H9 (cell line): Measurements from ENCODE around the gene SLC49A4. TPM values are rescaled to one million over a fixed set of nuclear protein-coding genes. Genes with fewer than 3 reads are reported as not detected.

Experiments used
- DNase-seq: peaks from one replicate; pipeline ENCODE4 v3.0.0-alpha.2; 2017
- H2AFZ ChIP-seq: one replicate; pipeline ENCODE4 v1.6.1; 2013; ENCODE audit warnings: mild to moderate bottlenecking, low read length, control low read depth, moderate library complexity
- H2AK5ac ChIP-seq: 2 replicates; pipeline ENCODE4 v1.6.1; 2013; ENCODE audit warnings: low read length, control low read depth, mixed read lengths; ENCODE audit not compliant: insufficient read length
- H2BK120ac ChIP-seq: one replicate; pipeline ENCODE4 v1.6.1; 2013; ENCODE audit warnings: low read depth, mild to moderate bottlenecking, low read length, control low read depth, inconsistent platforms; ENCODE audit not compliant: poor library complexity, severe bottlenecking
- H2BK12ac ChIP-seq: 2 replicates; pipeline ENCODE4 v1.6.1; 2013; ENCODE audit warnings: low read length, control low read depth, mixed read lengths, low read depth; ENCODE audit not compliant: insufficient read length
- H2BK15ac ChIP-seq: 2 replicates; pipeline ENCODE4 v1.6.1; 2013; ENCODE audit warnings: low read depth, low read length, control low read depth
- H2BK20ac ChIP-seq: one replicate; pipeline ENCODE4 v1.6.1; 2013; ENCODE audit warnings: low read depth, mild to moderate bottlenecking, low read length, control low read depth, inconsistent platforms; ENCODE audit not compliant: poor library complexity, severe bottlenecking
- H2BK5ac ChIP-seq: 2 replicates; pipeline ENCODE4 v1.6.1; 2013; ENCODE audit warnings: low read length, control low read depth, mixed read lengths; ENCODE audit not compliant: insufficient read length
- H3K14ac ChIP-seq: 2 replicates; pipeline ENCODE4 v1.6.1; 2013; ENCODE audit warnings: low read length, control low read depth; ENCODE audit not compliant: insufficient read depth
- H3K18ac ChIP-seq: 2 replicates; pipeline ENCODE4 v1.6.1; 2013; ENCODE audit warnings: low read depth, mild to moderate bottlenecking, mixed read lengths, low read length, control low read depth; ENCODE audit not compliant: insufficient read length
- H3K23ac ChIP-seq: 2 replicates; pipeline ENCODE4 v1.6.1; 2013; ENCODE audit warnings: low read length, control low read depth, mixed read lengths, low read depth; ENCODE audit not compliant: insufficient read length
- H3K23me2 ChIP-seq: 2 replicates; pipeline ENCODE4 v1.6.1; 2013; ENCODE audit warnings: low read depth, mild to moderate bottlenecking, mixed read lengths, low read length, control low read depth; ENCODE audit not compliant: insufficient read length, poor library complexity, severe bottlenecking
- H3K27ac ChIP-seq: 2 replicates; pipeline ENCODE4 v1.5.1; 2013; ENCODE audit warnings: low read length, control low read depth, mixed read lengths, low read depth; ENCODE audit not compliant: insufficient read length
- H3K27me3 ChIP-seq: 2 replicates; pipeline ENCODE4 v1.6.1; 2013; ENCODE audit warnings: low read length, control low read depth, inconsistent platforms; ENCODE audit not compliant: insufficient read depth
- H3K4ac ChIP-seq: 2 replicates; pipeline ENCODE4 v1.6.1; 2013; ENCODE audit warnings: low read depth, mild to moderate bottlenecking, control low read depth, inconsistent platforms, low read length, moderate library complexity
- H3K4me1 ChIP-seq: 2 replicates; pipeline ENCODE4 v1.6.1; 2013; ENCODE audit warnings: low read length, control low read depth, inconsistent platforms; ENCODE audit not compliant: insufficient read depth
- H3K4me2 ChIP-seq: 2 replicates; pipeline ENCODE4 v1.6.1; 2013; ENCODE audit warnings: low read length, control low read depth, mixed read lengths; ENCODE audit not compliant: insufficient read length, insufficient read depth
- H3K56ac ChIP-seq: 2 replicates; pipeline ENCODE4 v1.6.1; 2013; ENCODE audit warnings: low read depth, mild to moderate bottlenecking, mixed read lengths, low read length, control low read depth; ENCODE audit not compliant: insufficient read length
- H3K79me1 ChIP-seq: 2 replicates; pipeline ENCODE4 v1.6.1; 2013; ENCODE audit warnings: low read depth, mild to moderate bottlenecking, moderate library complexity, low read length, control low read depth, inconsistent platforms; ENCODE audit not compliant: insufficient read depth, poor library complexity, severe bottlenecking
- H3K79me2 ChIP-seq: 2 replicates; pipeline ENCODE4 v1.6.1; 2013; ENCODE audit warnings: low read length, control low read depth, inconsistent platforms; ENCODE audit not compliant: insufficient read depth
- H3K9ac ChIP-seq: 2 replicates; pipeline ENCODE4 v1.6.1; 2013; ENCODE audit warnings: low read length, control low read depth, mixed read lengths; ENCODE audit not compliant: insufficient read length; ENCODE audit errors: extremely low read depth
- H3K9me3 ChIP-seq: one replicate; pipeline ENCODE4 v1.6.1; 2013; ENCODE audit warnings: low read depth, low read length, inconsistent platforms; ENCODE audit not compliant: control insufficient read depth
- H3T11ph ChIP-seq: one replicate; pipeline ENCODE4 v1.6.1; 2013; ENCODE audit warnings: mild to moderate bottlenecking, low read length, control low read depth, inconsistent platforms
- H4K20me1 ChIP-seq: one replicate; pipeline ENCODE4 v1.6.1; 2013; ENCODE audit not compliant: control insufficient read depth, insufficient read length, insufficient read depth
- H4K5ac ChIP-seq: 2 replicates; pipeline ENCODE4 v1.6.1; 2013; ENCODE audit warnings: low read depth, mild to moderate bottlenecking, mixed read lengths, low read length, control low read depth; ENCODE audit not compliant: insufficient read length
- H4K8ac ChIP-seq: replicated peaks from 2 replicates; pipeline ENCODE4 v1.6.1; 2013; ENCODE audit warnings: low read length, control low read depth, mixed read lengths, low read depth; ENCODE audit not compliant: insufficient read length
- H4K91ac ChIP-seq: 2 replicates; pipeline ENCODE4 v1.6.1; 2013; ENCODE audit warnings: low read depth, mild to moderate bottlenecking, moderate library complexity, mixed read lengths, low read length, control low read depth; ENCODE audit not compliant: insufficient read length
- H3K27ac Mint-ChIP-seq, 3 experiments: 2 replicates in 2 of 3; 3 replicates in 1 of 3; pipeline ENCODE4 v1.8.0; 2020 to 2021; ENCODE audit warnings: mixed read lengths in 3 of 3, mild to moderate bottlenecking in 1 of 3, moderate library complexity in 1 of 3
- H3K27me3 Mint-ChIP-seq: 2 replicates; pipeline ENCODE4 v1.8.0; 2021; ENCODE audit warnings: low read depth, mild to moderate bottlenecking, moderate library complexity, mixed read lengths
- H3K36me3 Mint-ChIP-seq, 3 experiments: 2 replicates in 2 of 3; 3 replicates in 1 of 3; pipeline ENCODE4 v1.8.0; 2020 to 2021; ENCODE audit warnings: low read depth in 3 of 3, mixed read lengths in 3 of 3; ENCODE audit not compliant: insufficient read depth in 1 of 3
- H3K4me1 Mint-ChIP-seq, 2 experiments: 2 replicates each; pipeline ENCODE4 v1.8.0; 2020; ENCODE audit warnings: mixed read lengths in 2 of 2
- H3K4me3 Mint-ChIP-seq, 2 experiments: 2 replicates in 1 of 2; 3 replicates in 1 of 2; pipeline ENCODE4 v1.8.0; 2020 to 2021; ENCODE audit warnings: mild to moderate bottlenecking in 2 of 2, mixed read lengths in 2 of 2, moderate library complexity in 1 of 2
- H3K9me3 Mint-ChIP-seq, 2 experiments: 2 replicates in 1 of 2; 3 replicates in 1 of 2; pipeline ENCODE4 v1.8.0; 2020; ENCODE audit warnings: mild to moderate bottlenecking in 2 of 2, mixed read lengths in 2 of 2, moderate library complexity in 1 of 2
- CTCF ChIP-seq: fragments of 200-600 bp; sonication (generic); conservative IDR thresholded peaks from 3 replicates; pipeline ENCODE4 v1.8.0; 2021; ENCODE audit warnings: antibody characterized with exemption, mild to moderate bottlenecking
- WGBS: extraction: QIAGEN DNeasy Blood & Tissue Kit; methylation state at CpG from one replicate; pipeline ENCODE4 v1.1.7; 2013; ENCODE audit warnings: missing lambda C conversion rate, low lambda C conversion rate, mixed read lengths; ENCODE audit not compliant: insufficient read length; ENCODE audit errors: extremely low coverage; 5-methylcytosine and 5-hydroxymethylcytosine counted together
- total RNA-seq: library from RNA; stranded (reverse); gene quantifications from 2 replicates; pipeline ENCODE4 v1.2.1, GENCODE V29; 2021

SLC49A4 gene
- total RNA-seq, 1 experiment from 2014 or later = 10.7 TPM

GRCh38 chr3:122927726-122928125, 132.9 kb downstream of the SLC49A4 start:
- WGBS = no CpG with 5 or more reads among the region's 10 CpGs
- H2BK5ac ChIP-seq = no peak overlapping the region
- TF ChIP-seq CTCF = no peak
- no peaks in the 10 kb centered on the region for H3K9me3 ChIP-seq
- H3K4me1 ChIP-seq = no peaks in the 10 kb centered on the region
- no peaks in the 10 kb centered on the region for H3K36me3 Mint-ChIP-seq
- H3K27ac ChIP-seq = no peak overlapping the region
- no peaks in the 10 kb centered on the region for H3K9me3 Mint-ChIP-seq
- H2BK20ac ChIP-seq = no peak overlapping the region
- no peaks in the 10 kb centered on the region for H3K79me1 ChIP-seq
- no peak overlapping the region; a peak in 2 of 7 replicates for H3K27ac Mint-ChIP-seq
- no peaks in the 10 kb centered on the region for H4K20me1 ChIP-seq
- H3K23ac ChIP-seq = no peak overlapping the region
- no peaks in the 10 kb centered on the region for H3K4me1 Mint-ChIP-seq
- no peak overlapping the region for H2BK12ac ChIP-seq
- no peak overlapping the region for H4K5ac ChIP-seq
- no peaks in the 10 kb centered on the region for H3K23me2 ChIP-seq
- no peak overlapping the region for H3K14ac ChIP-seq
- H3T11ph ChIP-seq = no peak overlapping the region
- no peak overlapping the region for H3K4me3 Mint-ChIP-seq
- H3K79me2 ChIP-seq = no peaks in the 10 kb centered on the region
- no peak overlapping the region for H2BK15ac ChIP-seq
- no peak overlapping the region for H4K91ac ChIP-seq
- no peak overlapping the region for H4K8ac ChIP-seq
- no peak overlapping the region for H3K4ac ChIP-seq
- H3K18ac ChIP-seq = no peak overlapping the region
- H2AFZ ChIP-seq = no peak overlapping the region
- peaks cover 5% of the 10 kb centered on the region; the same call in 1 of the 2 replicates for H3K27me3 ChIP-seq
- H3K56ac ChIP-seq = no peak overlapping the region
- no peak for DNase-seq
- H2BK120ac ChIP-seq = no peak overlapping the region
- no peak overlapping the region for H3K9ac ChIP-seq
- H3K4me2 ChIP-seq = no peak overlapping the region
- H2AK5ac ChIP-seq = no peak overlapping the region
- peaks cover 1% of the 10 kb centered on the region; the same call in 1 of the 2 replicates for H3K27me3 Mint-ChIP-seq
